ENCODE data around the gene C5. TPM values are rescaled to one million over a fixed set of nuclear protein-coding genes. Genes with fewer than 3 reads are reported as not detected.
A peak's percentile ranks its signal among the peaks of the same experiment; 100 is the strongest.

Gene C5
- total RNA-seq, 1 experiment from 2014 or later = 0.74 TPM

DNA sequence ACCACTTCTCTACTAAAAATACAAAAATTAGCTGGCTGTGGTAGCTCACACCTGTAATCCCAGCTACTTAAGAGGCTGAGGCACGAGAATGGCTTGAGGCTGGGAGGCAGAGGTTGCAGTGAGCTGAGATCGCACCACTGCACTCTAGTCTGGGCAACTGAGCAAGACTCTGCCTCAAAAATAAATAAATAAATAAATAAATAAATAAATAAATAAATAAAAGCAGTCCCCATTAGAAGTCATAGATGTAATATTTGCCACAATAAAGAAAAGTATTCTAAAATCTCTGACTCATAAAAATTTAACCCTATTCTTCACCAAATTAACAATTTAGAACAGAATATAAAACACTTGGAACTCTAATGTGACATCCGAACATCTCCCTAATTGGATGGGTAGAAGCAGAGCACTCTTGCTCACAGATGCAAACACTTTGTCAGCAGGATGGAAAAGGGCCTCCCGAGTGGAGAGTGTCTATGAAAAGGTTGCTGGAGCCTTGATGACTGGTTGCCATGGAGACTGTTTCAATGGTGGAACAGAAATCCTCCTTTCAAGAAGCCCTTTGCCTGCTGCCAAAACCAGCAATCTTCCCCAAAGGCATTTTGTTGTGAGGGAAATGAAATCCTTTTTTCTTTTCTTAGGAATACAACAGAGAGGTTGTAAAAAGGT, 84.6 kb downstream of the C5 start:
- WGBS (ENCODE audit: extremely low coverage, insufficient read length, low lambda C conversion rate) = no CpG with 5 or more reads among the region's 4 CpGs
- Histone ChIP-seq H3K56ac (ENCODE audit: insufficient read length, low read depth, low read length) (no peak overlapping the region), H3K9ac (ENCODE audit: extremely low read depth, insufficient read length, low read length) (no peak overlapping the region), H3K4me1 (ENCODE audit: insufficient read depth, low read length) (peaks cover 2% of the 10 kb centered on the region; the same call in 1 of the 2 replicates), H3K4me2 (ENCODE audit: insufficient read depth, insufficient read length, low read length) (no peak overlapping the region), H3K79me1 (ENCODE audit: insufficient read depth, low read depth, low read length, poor library complexity, severe bottlenecking) (no peaks in the 10 kb centered on the region), H3K14ac (ENCODE audit: insufficient read depth, low read length) (no peak overlapping the region), H3K23ac (ENCODE audit: insufficient read length, low read depth, low read length) (no peak overlapping the region), H3K27me3 (ENCODE audit: insufficient read depth, low read length) (no peaks in the 10 kb centered on the region), H3K4ac (ENCODE audit: low read depth, low read length) (no peak overlapping the region), H3K79me2 (ENCODE audit: insufficient read depth, low read length) (no peaks in the 10 kb centered on the region), H2AK5ac (ENCODE audit: insufficient read length, low read length) (no peak overlapping the region), H4K5ac (ENCODE audit: insufficient read length, low read depth, low read length) (no peak overlapping the region), H2BK15ac (ENCODE audit: low read depth, low read length) (no peak overlapping the region), H2BK12ac (ENCODE audit: insufficient read length, low read depth, low read length) (no peak overlapping the region), H2BK120ac (ENCODE audit: low read depth, low read length, poor library complexity, severe bottlenecking) (no peak overlapping the region), H2AFZ (ENCODE audit: low read length) (no peak overlapping the region), H4K8ac (replicated peaks; ENCODE audit: insufficient read length, low read depth, low read length) (no peak overlapping the region), H3T11ph (ENCODE audit: low read length) (no peak overlapping the region), H3K27ac (ENCODE audit: insufficient read length, low read depth, low read length) (no peak overlapping the region), H4K20me1 (ENCODE audit: control insufficient read depth, insufficient read depth, insufficient read length) (no peaks in the 10 kb centered on the region), H2BK20ac (ENCODE audit: low read depth, low read length, poor library complexity, severe bottlenecking) (no peak overlapping the region), H4K91ac (ENCODE audit: insufficient read length, low read depth, low read length) (no peak overlapping the region), H3K23me2 (ENCODE audit: insufficient read length, low read depth, low read length, poor library complexity, severe bottlenecking) (no peaks in the 10 kb centered on the region), H3K9me3 (ENCODE audit: control insufficient read depth, low read depth, low read length) (no peaks in the 10 kb centered on the region), H3K18ac (ENCODE audit: insufficient read length, low read depth, low read length) (no peak overlapping the region), H2BK5ac (ENCODE audit: insufficient read length, low read length) (no peak overlapping the region)
- H3K4me3 Mint-ChIP-seq = peak overlapping the region in 1 of 2 experiments; percentile 44; a peak in 1 of 5 replicates
- H3K4me1 Mint-ChIP-seq = peaks cover 23 to 33% of the 10 kb centered on the region in 2 experiments
- no peak for TF ChIP-seq CTCF (conservative IDR thresholded peaks at IDR 0.05)
- no peaks in the 10 kb centered on the region for H3K9me3 Mint-ChIP-seq
- H3K36me3 Mint-ChIP-seq (ENCODE audit: insufficient read depth in 1 of 3, low read depth in 3 of 3) = no peaks in the 10 kb centered on the region
- peak; percentile 53 for DNase-seq
- H3K27ac Mint-ChIP-seq = peak overlapping the region in 1 of 3 experiments; percentile 97; a peak in 2 of 7 replicates
- no peaks in the 10 kb centered on the region for H3K27me3 Mint-ChIP-seq (ENCODE audit: low read depth)

All from H9 (cell line).